Stomach (tissue), 9 donors: Measurements from ENCODE around the gene VAPA. TPM values are rescaled to one million over a fixed set of nuclear protein-coding genes. Genes with fewer than 3 reads are reported as not detected.

Experiments
- DNase-seq, 2 donors: peaks; one replicate each; pipeline versions ENCODE4 v3.0.0 to v3.0.0-alpha.2; 2013 to 2019
- H3K27ac ChIP-seq, 5 donors: fragments of 200-600 bp in 4 of 5; sonication (generic) in 4 of 5; one replicate each; pipeline ENCODE4 v1.5.1; 2013 to 2019; ENCODE audit warnings: mild to moderate bottlenecking in 1 of 5, moderate library complexity in 1 of 5
- H3K27me3 ChIP-seq, 3 donors: fragments of 200-600 bp; sonication (generic); one replicate each; pipeline ENCODE4 v1.5.1; 2017 to 2019; ENCODE audit warnings: mixed run types in 1 of 3
- H3K36me3 ChIP-seq, 4 donors: fragments of 200-600 bp; sonication (generic); 1 replicate in 3 of 4; 2 replicates in 1 of 4; pipeline ENCODE4 v1.5.1; 2016 to 2019
- H3K4me1 ChIP-seq, 4 donors: fragments of 200-600 bp; sonication (generic); one replicate each; pipeline ENCODE4 v1.5.1; 2016 to 2019
- H3K4me3 ChIP-seq, 4 donors: fragments of 200-600 bp; sonication (generic) in 3 of 4; one replicate each; pipeline ENCODE4 v1.5.1; 2016 to 2019; ENCODE audit warnings: mild to moderate bottlenecking in 1 of 4
- H3K9me3 ChIP-seq, 4 donors: fragments of 200-600 bp; sonication (generic); one replicate each; pipeline ENCODE4 v1.5.1; 2016 to 2019
- CTCF ChIP-seq, 7 experiments: fragments of 450-650 bp in 4 of 7; fragments of 200-600 bp in 3 of 7; sonication (generic) in 3 of 7; IDR thresholded peaks; one replicate each; pipeline ENCODE4 v1.5.1; 2016 to 2019; ENCODE audit warnings: antibody characterized with exemption in 7 of 7, control low read depth in 2 of 7, mild to moderate bottlenecking in 1 of 7
- EP300 ChIP-seq: sonication (generic); formaldehyde crosslinking; IDR thresholded peaks from one replicate; pipeline ENCODE4 v1.6.1; 2017; ENCODE audit warnings: antibody characterized with exemption
- POLR2A ChIP-seq, 4 donors: fragments of 450-650 bp; IDR thresholded peaks; one replicate each; pipeline ENCODE4 v1.6.1; 2016; ENCODE audit warnings: antibody characterized with exemption in 4 of 4, control low read depth in 2 of 4, mild to moderate bottlenecking in 1 of 4, moderate library complexity in 1 of 4
- POLR2AphosphoS5 ChIP-seq, 3 donors: sonication (generic); formaldehyde crosslinking; IDR thresholded peaks; one replicate each; pipeline ENCODE4 v1.6.1; 2016; ENCODE audit warnings: antibody characterized with exemption in 3 of 3
- WGBS, 5 donors: extraction: QIAGEN DNeasy Blood & Tissue Kit in 3 of 5; methylation state at CpG; one replicate each; pipeline versions ENCODE4 v1.1.5 to v1.1.7; 2013 to 2018; 5-methylcytosine and 5-hydroxymethylcytosine counted together
- intact Hi-C: fragments of 100-400 bp; cut with DNase I; formaldehyde crosslinking; loops from one replicate; pipeline ENCODE4 v1.15.1; 2023; ENCODE audit warnings: low total_unique reads
- polyA plus RNA-seq, 3 donors: library from polyadenylated mRNA; stranded (reverse); fragments of 200-250 nt; gene quantifications; one replicate each; pipeline ENCODE4 v1.2.3, GENCODE V29; 2013
- total RNA-seq, 5 donors: library from RNA; depleted of rRNA; stranded (reverse); fragments of >200 nt; gene quantifications; one replicate each; pipeline versions ENCODE4 v1.1.0 to v1.2.3, GENCODE V29; 2014 to 2016
- donor health status: healthy with polysubstance abuse.
- donor health status: Bipolar disorder and iron deficiency.
- donor health status: healthy.

VAPA gene
- total and polyA plus RNA-seq, 8 donors, result 113 to 822 (median 169) TPM

- peaks cover 11 to 87% (median 85%) of the 10 kb centered on the region in 4 donors for H3K36me3 ChIP-seq
These were observed 27.3 kb downstream of the VAPA start for GRCh38 chr18:9941103-9941502.

GRCh38 chr18:9941660-9942059 is 27.8 kb downstream of the VAPA start:
- peaks cover 0 to 21% (median 8%) of the 10 kb centered on the region in 4 donors for H3K4me1 ChIP-seq
- H3K27me3 ChIP-seq, result no peaks in the 10 kb centered on the region
- H3K36me3 ChIP-seq, result peaks cover 8 to 87% (median 85%) of the 10 kb centered on the region in 4 donors
- no peak overlapping the region for H3K4me3 ChIP-seq
- TF ChIP-seq CTCF (IDR thresholded peaks at IDR 0.05) (no peak), POLR2AphosphoS5 (IDR thresholded peaks at IDR 0.05) (no peak), POLR2A (IDR thresholded peaks at IDR 0.05) (no peak), EP300 (no peak)
- DNase-seq, result no peak
- intact Hi-C loops, result no loop called here
- WGBS, 5 donors, result 91 to 98% (median 93%) methylated on average over 1 of the region's 1 CpG
- no peaks in the 10 kb centered on the region for H3K9me3 ChIP-seq
- no peak overlapping the region for H3K27ac ChIP-seq

More at GRCh38 chr18:9941103-9941502, 27.3 kb downstream of the VAPA start:
- intact Hi-C loops, result no loop called here
- no peaks in the 10 kb centered on the region for H3K27me3 ChIP-seq
- no peaks in the 10 kb centered on the region for H3K9me3 ChIP-seq
- no peak for DNase-seq
- peaks cover 0 to 21% (median 10%) of the 10 kb centered on the region in 4 donors for H3K4me1 ChIP-seq
- no peak overlapping the region for H3K4me3 ChIP-seq
- no peak for TF ChIP-seq POLR2AphosphoS5 (IDR thresholded peaks at IDR 0.05)
- no peak for TF ChIP-seq POLR2A (IDR thresholded peaks at IDR 0.05)
- TF ChIP-seq CTCF (IDR thresholded peaks at IDR 0.05), result no peak
- TF ChIP-seq EP300, result no peak
- H3K27ac ChIP-seq, result no peak overlapping the region

- peaks cover 0 to 6% (median 1%) of the 10 kb centered on the region in 4 donors for H3K4me1 ChIP-seq
- TF ChIP-seq POLR2AphosphoS5 (IDR thresholded peaks at IDR 0.05) (no peak), EP300 (no peak), POLR2A (IDR thresholded peaks at IDR 0.05) (no peak), CTCF (IDR thresholded peaks at IDR 0.05) (no peak)
- intact Hi-C loops, result no loop called here
- H3K27ac ChIP-seq, result no peak overlapping the region
- DNase-seq, result no peak
- H3K9me3 ChIP-seq, result no peaks in the 10 kb centered on the region
- WGBS, 5 donors, result 86 to 94% (median 91%) methylated on average over 4 of the region's 4 CpGs
- peaks cover 13 to 87% (median 83%) of the 10 kb centered on the region in 4 donors for H3K36me3 ChIP-seq
- H3K27me3 ChIP-seq, result no peaks in the 10 kb centered on the region
- no peak overlapping the region for H3K4me3 ChIP-seq
These were observed 29.5 kb downstream of the VAPA start for GRCh38 chr18:9943311-9943710.

GRCh38 chr18:9944805-9945204 is 31.0 kb downstream of the VAPA start:
- 82 to 93% (median 83%) methylated on average over 3 of the region's 3 CpGs for WGBS, 5 donors
- H3K27ac ChIP-seq, result no peak overlapping the region
- no peak for DNase-seq
- TF ChIP-seq EP300, result no peak
- TF ChIP-seq POLR2A (IDR thresholded peaks at IDR 0.05), result no peak
- no peak for TF ChIP-seq CTCF (IDR thresholded peaks at IDR 0.05)
- no peak for TF ChIP-seq POLR2AphosphoS5 (IDR thresholded peaks at IDR 0.05)
- intact Hi-C loops, result no loop called here
- peaks cover 13 to 79% (median 77%) of the 10 kb centered on the region in 4 donors for H3K36me3 ChIP-seq
- no peak overlapping the region for H3K4me3 ChIP-seq
- no peaks in the 10 kb centered on the region for H3K27me3 ChIP-seq
- H3K9me3 ChIP-seq, result no peaks in the 10 kb centered on the region
- H3K4me1 ChIP-seq, result peaks cover 0 to 12% (median 1%) of the 10 kb centered on the region in 4 donors
